K562 (cell line): Measurements from ENCODE around the gene NRP1. TPM values are rescaled to one million over a fixed set of nuclear protein-coding genes. Genes with fewer than 3 reads are reported as not detected.

Source experiments
- ATAC-seq: fragments of 200-7000 bp; cut with Tn5 transposase; 3 replicates; pipeline ENCODE4 v1.9.1; 2020; ENCODE audit warnings: moderate library complexity
- BruUV-seq: library from RNA; stranded (reverse); fragments of 400-500 nt; replicated peaks from 2 replicates; lab custom pipeline; 2021; lab: Mats Ljungman, UMichigan
- CTCF ChIA-PET: fragments of 300-600 bp; formaldehyde crosslinking; extraction: SDS; loops from one replicate; lab custom pipeline; 2021; ENCODE audit warnings: low intra/inter-chr PET ratio; lab: Yijun Ruan, JAX
- POLR2A ChIA-PET: fragments of 300-600, 350-650 bp; sonication (Branson Sonifier 250); formaldehyde crosslinking; extraction: SDS; loops from one replicate; lab custom pipeline; 2021; ENCODE audit warnings: antibody characterized with exemption, inconsistent platforms; lab: Yijun Ruan, JAX
- DNase-seq, 4 experiments: peaks; one replicate each; pipeline versions ENCODE4 v3.0.0 to v3.0.0-alpha.2; 2011 to 2018; ENCODE audit warnings: low spot score in 3 of 4, mixed read lengths in 3 of 4; ENCODE audit errors: extremely low read depth in 1 of 4
- FAIRE-seq: peaks from 2 replicates; lab custom pipeline; 2011; peaks lifted over from hg19 to GRCh38; lab: Jason Lieb, UNC
- H2AFZ ChIP-seq: 2 replicates; pipeline ENCODE4 v1.6.0; 2011; ENCODE audit warnings: low read depth, low read length, control low read depth, inconsistent platforms
- H3K27ac ChIP-seq: fragments of 200-600 bp; 3 replicates; pipeline ENCODE4 v1.8.0; 2011; ENCODE audit warnings: low read depth, mild to moderate bottlenecking, control low read depth, inconsistent platforms, low read length, moderate library complexity, mixed read lengths; ENCODE audit errors: extremely low read depth
- H3K27me3 ChIP-seq, 2 experiments: fragments of 300-600 bp in 1 of 2; 2 replicates in 1 of 2; 3 replicates in 1 of 2; pipeline versions ENCODE4 v1.6.0 to v1.8.0; 2011; ENCODE audit warnings: inconsistent platforms in 2 of 2, low read length in 2 of 2, mild to moderate bottlenecking in 1 of 2, mixed read lengths in 1 of 2, moderate library complexity in 1 of 2; ENCODE audit not compliant: control insufficient read depth in 2 of 2, insufficient read depth in 2 of 2
- H3K36me3 ChIP-seq: fragments of 300-600 bp; 3 replicates; pipeline ENCODE4 v1.8.0; 2011; ENCODE audit warnings: mild to moderate bottlenecking, low read length, inconsistent platforms; ENCODE audit not compliant: control insufficient read depth, insufficient read depth
- H3K4me1 ChIP-seq, 2 experiments: fragments of 200-600 bp in 1 of 2; replicated peaks in 1 of 2; 2 replicates in 1 of 2; 3 replicates in 1 of 2; pipeline versions ENCODE4 v1.5.1 to v1.8.0; 2011; ENCODE audit warnings: inconsistent platforms in 2 of 2, low read length in 2 of 2, mild to moderate bottlenecking in 1 of 2, mixed read lengths in 1 of 2, moderate library complexity in 1 of 2; ENCODE audit not compliant: control insufficient read depth in 2 of 2, insufficient read depth in 2 of 2
- H3K4me2 ChIP-seq: 2 replicates; pipeline ENCODE4 v1.6.1; 2011; ENCODE audit warnings: low read length, control low read depth, inconsistent platforms, mixed read lengths; ENCODE audit not compliant: insufficient read depth
- H3K4me3 ChIP-seq: fragments of 200-600 bp; sonication (generic), shearing (Covaris generic); 2 replicates; pipeline ENCODE4 v1.5.1; 2016; ENCODE audit warnings: control low read depth, inconsistent platforms
- H3K79me2 ChIP-seq: fragments of 200-600 bp; 3 replicates; pipeline ENCODE4 v1.8.0; 2011; ENCODE audit warnings: low read length, inconsistent platforms; ENCODE audit not compliant: control insufficient read depth, insufficient read depth
- H3K9ac ChIP-seq, 2 experiments: 2 replicates each; pipeline versions ENCODE4 v1.6.0 to v1.6.1; 2011; ENCODE audit warnings: low read depth in 2 of 2, low read length in 2 of 2, control low read depth in 1 of 2, inconsistent platforms in 1 of 2, mild to moderate bottlenecking in 1 of 2, mixed read lengths in 1 of 2; ENCODE audit not compliant: insufficient read depth in 1 of 2
- H3K9me1 ChIP-seq: one replicate; pipeline ENCODE4 v1.6.0; 2011; ENCODE audit warnings: inconsistent platforms, mild to moderate bottlenecking, low read length, moderate library complexity; ENCODE audit not compliant: control insufficient read depth, insufficient read depth
- H3K9me3 ChIP-seq: replicated peaks from 2 replicates; pipeline ENCODE4 v1.5.1; 2011; ENCODE audit warnings: low read depth, low read length, inconsistent platforms; ENCODE audit not compliant: control insufficient read depth, insufficient read depth
- H4K20me1 ChIP-seq: replicated peaks from 2 replicates; pipeline ENCODE4 v1.6.1; 2011; ENCODE audit warnings: low read length, inconsistent platforms, mixed read lengths; ENCODE audit not compliant: control insufficient read depth, insufficient read depth
- CBX5 ChIP-seq: IDR thresholded peaks from 2 replicates; pipeline ENCODE4 v1.6.1; 2014; ENCODE audit warnings: low read depth, borderline replicate concordance
- CCNT2 ChIP-seq: IDR thresholded peaks from 2 replicates; pipeline ENCODE4 v1.6.1; 2011; ENCODE audit warnings: borderline replicate concordance, low read depth, mild to moderate bottlenecking, moderate library complexity, mixed read lengths, low read length; ENCODE audit not compliant: insufficient read length; ENCODE audit errors: extremely low read depth
- CREB1 ChIP-seq, 2 experiments: sonication (generic) in 1 of 2; formaldehyde crosslinking in 1 of 2; IDR thresholded peaks; 2 replicates each; pipeline versions ENCODE4 v1.6.1 to v1.8.0; 2012 to 2022; ENCODE audit warnings: inconsistent platforms in 1 of 2, mild to moderate bottlenecking in 1 of 2, missing genetic modification reagents in 1 of 2, moderate library complexity in 1 of 2
- KLF1 ChIP-seq: fragments of 450-650 bp; IDR thresholded peaks from 2 replicates; pipeline ENCODE4 v1.6.1; 2016; ENCODE audit warnings: missing genetic modification characterization, missing compliant biosample characterization
- KLF6 ChIP-seq: fragments of 250-450 bp; sonication (Bioruptor Pico); IDR thresholded peaks from 2 replicates; pipeline ENCODE4 v1.4.0; 2020; ENCODE audit warnings: mild to moderate bottlenecking, moderate library complexity, borderline replicate concordance
- NEUROD1 ChIP-seq: fragments of 150-350 bp; IDR thresholded peaks from 2 replicates; pipeline ENCODE4 v1.6.1; 2014; ENCODE audit warnings: borderline replicate concordance, low read length, low read depth; ENCODE audit not compliant: partially characterized antibody
- RBFOX2 ChIP-seq: fragments of 200-400 bp; formaldehyde crosslinking; IDR thresholded peaks from 2 replicates; pipeline ENCODE4 v1.6.1; 2017; ENCODE audit warnings: low read depth, mild to moderate bottlenecking, low read length, moderate library complexity
- RFX1 ChIP-seq: fragments of 450-650 bp; IDR thresholded peaks from 2 replicates; pipeline ENCODE4 v1.6.1; 2016; ENCODE audit warnings: mild to moderate bottlenecking, moderate library complexity
- TAL1 ChIP-seq: fragments of 450-650 bp; IDR thresholded peaks from 2 replicates; pipeline ENCODE4 v1.6.1; 2016; ENCODE audit warnings: mild to moderate bottlenecking
- TARDBP ChIP-seq: fragments of 450-650 bp; IDR thresholded peaks from 2 replicates; pipeline ENCODE4 v1.6.1; 2016
- WGBS: fragments of 100-300 bp; shearing (Covaris generic); methylation state at CpG from one replicate; pipeline ENCODE4 v1.1.6; 2016; ENCODE audit warnings: low coverage, mixed read lengths; ENCODE audit not compliant: insufficient coverage; ENCODE audit errors: missing lambda C conversion rate; 5-methylcytosine and 5-hydroxymethylcytosine counted together
- in situ Hi-C: fragments of 300-500 bp; cut with MboI; formaldehyde crosslinking; loops from 4 replicates; pipeline ENCODE4 v1.15.0; 2018; ENCODE audit warnings: inconsistent platforms, mixed read lengths
- intact Hi-C: fragments of 100-400 bp; cut with micrococcal nuclease; formaldehyde crosslinking; loops from 2 replicates; pipeline ENCODE4 v1.14.2; 2022
- polyA plus RNA-seq, 8 experiments: library from polyadenylated mRNA; depleted of rRNA in 4 of 8; stranded (reverse) in 5 of 8; unstranded in 3 of 8; fragments of >200 nt; fragmentation: Nextera tagmentation in 2 of 8; fragmentation: Illumina TruSeq in 1 of 8; extraction: Ambion mirVana in 2 of 8; extraction: Trizol in 1 of 8; gene quantifications; 2 replicates each; pipeline versions ENCODE4 v1.2.1 to v1.2.3, GENCODE V29; 2011 to 2014; ENCODE audit warnings: inconsistent platforms in 1 of 8, missing spikeins in 1 of 8
- total RNA-seq, 7 experiments: library from RNA; depleted of rRNA in 6 of 7; stranded (reverse); fragments of >200 nt in 6 of 7; fragmentation: Illumina TruSeq in 2 of 7; extraction: Trizol in 2 of 7; gene quantifications; 2 replicates each; pipeline versions ENCODE4 v1.2.1 to v1.2.3, GENCODE V29; 2011 to 2021; ENCODE audit warnings: low replicate concordance in 1 of 7
- TF ChIP-seq, protein P1 (sequence below): fragments of 250-450 bp; sonication (Bioruptor Pico); IDR thresholded peaks from 2 replicates; pipeline ENCODE4 v1.9.0; 2021; ENCODE audit warnings: mild to moderate bottlenecking, inconsistent platforms
- TF ChIP-seq, protein P2 (sequence below): fragments of 450-650 bp; conservative IDR thresholded peaks from 2 replicates; pipeline ENCODE4 v1.6.1; 2016; ENCODE audit warnings: missing genetic modification characterization, low read depth, mild to moderate bottlenecking, missing compliant biosample characterization, moderate library complexity

Gene NRP1
- total and polyA plus RNA-seq, 9 of the 15 experiments (the other 6 are each of a cell fraction or from before 2014, with no cell fraction given): 0.01 to 0.38 (median 0.04) TPM; not detected in 5

DNA sequence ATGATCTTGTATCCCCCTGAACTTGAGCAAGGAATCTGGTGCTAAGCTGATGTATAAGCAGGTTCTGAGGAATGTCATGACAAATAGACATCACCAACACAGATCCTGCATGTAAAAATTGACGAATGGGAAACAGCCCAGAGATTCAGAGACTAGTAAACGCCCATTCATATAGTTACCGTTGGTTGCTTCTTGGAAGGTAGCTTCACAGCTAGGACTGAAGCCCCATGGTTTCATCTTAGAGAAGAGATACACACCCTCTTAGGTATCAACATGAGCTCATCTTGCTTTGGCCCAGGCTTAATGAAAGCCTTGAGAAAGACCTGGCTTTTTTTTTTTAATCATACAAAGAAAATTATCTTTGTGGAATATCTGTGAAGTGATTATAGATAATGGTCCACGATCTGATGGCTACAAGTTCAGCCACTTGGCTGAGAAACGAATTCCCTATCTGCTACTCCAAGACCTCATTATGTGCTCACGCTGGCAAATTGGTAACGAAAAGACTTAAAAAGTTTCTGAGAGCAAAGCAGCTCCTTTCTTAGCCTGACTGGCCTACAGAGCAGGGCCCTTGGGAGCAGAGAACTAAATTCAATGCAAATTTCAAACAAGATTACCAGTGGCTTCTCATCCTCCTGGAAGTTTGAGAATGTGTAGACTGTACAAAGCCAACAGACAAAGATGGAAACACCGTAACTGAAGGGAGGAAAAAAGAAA is 181.1 kb downstream of the NRP1 start:
- Histone ChIP-seq H3K27me3 (0 out of 5 replicates have a peak, but pooled peaks cover 0 to 2% of the 10 kb centered on the region in 2 experiments), H3K36me3 (no peaks in the 10 kb centered on the region), H3K79me2 (no peaks in the 10 kb centered on the region), H3K27ac (no peak overlapping the region), H3K4me1 (no peaks in the 10 kb centered on the region), H2AFZ (no peak overlapping the region), H3K9me3 (no peaks in the 10 kb centered on the region), H3K9me1 (no peaks in the 10 kb centered on the region), H3K4me3 (no peak overlapping the region), H3K9ac (no peak overlapping the region), H3K4me2 (no peak overlapping the region), H4K20me1 (no peaks in the 10 kb centered on the region)
- no peak for TF ChIP-seq RBFOX2
- no peak for TF ChIP-seq CREB1 (IDR thresholded peaks at IDR 0.05)
- TF ChIP-seq CREB1 (CRISPR knock-in tag; IDR thresholded peaks at IDR 0.05): no peak
- TF ChIP-seq KLF6: no peak
- no peak for TF ChIP-seq TARDBP
- no peak for TF ChIP-seq RFX1
- TF ChIP-seq, protein P1, sequence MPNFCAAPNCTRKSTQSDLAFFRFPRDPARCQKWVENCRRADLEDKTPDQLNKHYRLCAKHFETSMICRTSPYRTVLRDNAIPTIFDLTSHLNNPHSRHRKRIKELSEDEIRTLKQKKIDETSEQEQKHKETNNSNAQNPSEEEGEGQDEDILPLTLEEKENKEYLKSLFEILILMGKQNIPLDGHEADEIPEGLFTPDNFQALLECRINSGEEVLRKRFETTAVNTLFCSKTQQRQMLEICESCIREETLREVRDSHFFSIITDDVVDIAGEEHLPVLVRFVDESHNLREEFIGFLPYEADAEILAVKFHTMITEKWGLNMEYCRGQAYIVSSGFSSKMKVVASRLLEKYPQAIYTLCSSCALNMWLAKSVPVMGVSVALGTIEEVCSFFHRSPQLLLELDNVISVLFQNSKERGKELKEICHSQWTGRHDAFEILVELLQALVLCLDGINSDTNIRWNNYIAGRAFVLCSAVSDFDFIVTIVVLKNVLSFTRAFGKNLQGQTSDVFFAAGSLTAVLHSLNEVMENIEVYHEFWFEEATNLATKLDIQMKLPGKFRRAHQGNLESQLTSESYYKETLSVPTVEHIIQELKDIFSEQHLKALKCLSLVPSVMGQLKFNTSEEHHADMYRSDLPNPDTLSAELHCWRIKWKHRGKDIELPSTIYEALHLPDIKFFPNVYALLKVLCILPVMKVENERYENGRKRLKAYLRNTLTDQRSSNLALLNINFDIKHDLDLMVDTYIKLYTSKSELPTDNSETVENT: no peak
- no peak for TF ChIP-seq NEUROD1
- no peak for TF ChIP-seq CCNT2
- no peak for TF ChIP-seq TAL1
- TF ChIP-seq KLF1 (tag): no peak
- TF ChIP-seq, protein P2, sequence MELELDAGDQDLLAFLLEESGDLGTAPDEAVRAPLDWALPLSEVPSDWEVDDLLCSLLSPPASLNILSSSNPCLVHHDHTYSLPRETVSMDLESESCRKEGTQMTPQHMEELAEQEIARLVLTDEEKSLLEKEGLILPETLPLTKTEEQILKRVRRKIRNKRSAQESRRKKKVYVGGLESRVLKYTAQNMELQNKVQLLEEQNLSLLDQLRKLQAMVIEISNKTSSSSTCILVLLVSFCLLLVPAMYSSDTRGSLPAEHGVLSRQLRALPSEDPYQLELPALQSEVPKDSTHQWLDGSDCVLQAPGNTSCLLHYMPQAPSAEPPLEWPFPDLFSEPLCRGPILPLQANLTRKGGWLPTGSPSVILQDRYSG: no peak
- TF ChIP-seq CBX5: no peak
- WGBS: 0% methylated on average over 8 of the region's 8 CpGs
- DNase-seq (no peak), ATAC-seq (no peak), FAIRE-seq (no peak)
- intact Hi-C loops: no loop called here
- CTCF ChIA-PET: no interaction called here
- in situ Hi-C loops: no loop called here
- BruUV-seq: no TSS peak
- POLR2A ChIA-PET: interaction anchor here (0.9 to 1.6 kb wide), 2 partner anchors 14 to 34 kb away, joined by 3 to 4 read pairs; no protein-coding TSS in a partner anchor
